A549 (cell line): ENCODE data around the gene KCTD4. TPM values are rescaled to one million over a fixed set of nuclear protein-coding genes. Genes with fewer than 3 reads are reported as not detected.

Experiments used
- ATAC-seq, 2 experiments: fragments of 200-7000 bp in 1 of 2; fragments of >200 bp in 1 of 2; cut with Nextera tagmentation in 1 of 2; cut with Tn5 transposase in 1 of 2; 3 replicates each; pipeline versions ENCODE4 v1.8.0 to v1.9.1; 2018 to 2020; ENCODE audit warnings: mild to moderate bottlenecking in 1 of 2, moderate library complexity in 1 of 2
- CTCF ChIA-PET: fragments of 300-600 bp; sonication (Branson Sonifier 250); formaldehyde crosslinking; extraction: SDS; loops from one replicate; lab custom pipeline; 2021; ENCODE audit warnings: antibody characterized with exemption, inconsistent platforms; lab: Yijun Ruan, JAX
- POLR2A ChIA-PET: fragments of 350-600 bp; formaldehyde crosslinking; extraction: SDS; loops from one replicate; lab custom pipeline; 2021; ENCODE audit warnings: antibody characterized with exemption, inconsistent platforms; lab: Yijun Ruan, JAX
- DNase-seq, 2 experiments: peaks; one replicate each; pipeline versions ENCODE4 v3.0.0 to v3.0.0-alpha.2; 2011 to 2016; ENCODE audit warnings: low read depth in 1 of 2, low spot score in 1 of 2
- FAIRE-seq: peaks from 2 replicates; lab custom pipeline; 2011; peaks lifted over from hg19 to GRCh38; lab: Jason Lieb, UNC
- H3K27ac ChIP-seq, 2 experiments: fragments of >200 bp; sonication (Bioruptor Twin); formaldehyde crosslinking; 3 replicates each; pipeline ENCODE4 v1.5.1; 2016 to 2017
- H3K4me1 ChIP-seq: fragments of >200 bp; sonication (Bioruptor Twin); formaldehyde crosslinking; 3 replicates; pipeline ENCODE4 v1.6.1; 2016
- H3K4me2 ChIP-seq: fragments of >200 bp; sonication (Bioruptor Twin); formaldehyde crosslinking; 3 replicates; pipeline ENCODE4 v1.6.1; 2016
- H3K4me3 ChIP-seq: fragments of >200 bp; sonication (Bioruptor Twin); formaldehyde crosslinking; 3 replicates; pipeline ENCODE4 v1.5.1; 2016
- H3K9me3 ChIP-seq: fragments of >200 bp; sonication (Bioruptor Twin); formaldehyde crosslinking; 3 replicates; pipeline ENCODE4 v1.6.1; 2016
- ATOH8 ChIP-seq: fragments of 250-450 bp; sonication (Bioruptor Pico); IDR thresholded peaks from 2 replicates; pipeline ENCODE4 v1.5.0; 2020; ENCODE audit warnings: low read depth, mild to moderate bottlenecking, moderate library complexity
- CEBPB ChIP-seq, 2 experiments: fragments of >200 bp in 1 of 2; sonication (Bioruptor Twin) in 1 of 2; formaldehyde crosslinking in 1 of 2; IDR thresholded peaks; 2 replicates each; pipeline ENCODE4 v1.6.1; 2012 to 2016
- CHD2 ChIP-seq: fragments of 150-350 bp; IDR thresholded peaks from 2 replicates; pipeline ENCODE4 v1.6.1; 2014; ENCODE audit warnings: low read length; ENCODE audit not compliant: partially characterized antibody
- ESRRA ChIP-seq: fragments of 150-350 bp; IDR thresholded peaks from 2 replicates; pipeline ENCODE4 v1.6.1; 2014; ENCODE audit warnings: mild to moderate bottlenecking, low read length, borderline replicate concordance
- FOSL2 ChIP-seq, 2 experiments: fragments of 450-650 bp in 1 of 2; fragments of >200 bp in 1 of 2; sonication (Bioruptor Twin) in 1 of 2; formaldehyde crosslinking; IDR thresholded peaks; 2 replicates each; pipeline versions ENCODE4 v1.5.0 to v1.6.1; 2016 to 2020; ENCODE audit warnings: mild to moderate bottlenecking in 1 of 2, moderate library complexity in 1 of 2
- FOXS1 ChIP-seq: fragments of 250-450 bp; sonication (Bioruptor Pico); IDR thresholded peaks from 2 replicates; pipeline ENCODE4 v1.5.0; 2020; ENCODE audit warnings: mild to moderate bottlenecking, moderate library complexity
- HDAC2 ChIP-seq: fragments of 200-600 bp; sonication (generic); IDR thresholded peaks from 2 replicates; pipeline ENCODE4 v1.6.1; 2016
- HOXB5 ChIP-seq: fragments of 250-450 bp; sonication (Bioruptor Pico); IDR thresholded peaks from 2 replicates; pipeline ENCODE4 v1.5.0; 2020; ENCODE audit warnings: mild to moderate bottlenecking, moderate library complexity
- JUN ChIP-seq, 2 experiments: fragments of >200 bp; sonication (Bioruptor Twin); formaldehyde crosslinking; IDR thresholded peaks; 2 replicates in 1 of 2; 3 replicates in 1 of 2; pipeline ENCODE4 v1.6.1; 2016 to 2017
- JUNB ChIP-seq: fragments of >200 bp; sonication (Bioruptor Twin); formaldehyde crosslinking; IDR thresholded peaks from 2 replicates; pipeline ENCODE4 v1.6.1; 2016
- KDM5A ChIP-seq: fragments of 200-600 bp; sonication (generic); IDR thresholded peaks from 2 replicates; pipeline ENCODE4 v1.6.1; 2016; ENCODE audit warnings: antibody characterized with exemption, mild to moderate bottlenecking
- MYC ChIP-seq: IDR thresholded peaks from 2 replicates; pipeline ENCODE4 v1.6.1; 2012; ENCODE audit warnings: mild to moderate bottlenecking, inconsistent platforms, low read length, improper control_type of control experiment, borderline replicate concordance
- SMC3 ChIP-seq: fragments of >200 bp; sonication (Bioruptor Twin); formaldehyde crosslinking; IDR thresholded peaks from 3 replicates; pipeline ENCODE4 v1.6.1; 2018; ENCODE audit warnings: inconsistent platforms
- TFCP2L1 ChIP-seq: fragments of 250-450 bp; sonication (Bioruptor Pico); IDR thresholded peaks from 2 replicates; pipeline ENCODE4 v1.5.0; 2021; ENCODE audit warnings: mild to moderate bottlenecking
- TP53 ChIP-seq: fragments of 250-450 bp; sonication (Bioruptor Pico); IDR thresholded peaks from 2 replicates; pipeline ENCODE4 v1.5.0; 2021; ENCODE audit warnings: mild to moderate bottlenecking, moderate library complexity
- USF2 ChIP-seq: fragments of 450-650 bp; IDR thresholded peaks from 2 replicates; pipeline ENCODE4 v1.6.1; 2014; ENCODE audit warnings: antibody characterized with exemption
- ZC3H11A ChIP-seq: fragments of 450-650 bp; IDR thresholded peaks from 2 replicates; pipeline ENCODE4 v1.6.1; 2014; ENCODE audit warnings: antibody characterized with exemption, mild to moderate bottlenecking
- ZNF302 ChIP-seq: fragments of 250-450 bp; sonication (Bioruptor Pico); IDR thresholded peaks from 2 replicates; pipeline ENCODE4 v1.9.0; 2021; ENCODE audit warnings: inconsistent platforms, mild to moderate bottlenecking, moderate library complexity
- WGBS: methylation state at CpG from one replicate; pipeline ENCODE4 v1.1.6; 2017; ENCODE audit errors: missing lambda C conversion rate; 5-methylcytosine and 5-hydroxymethylcytosine counted together
- polyA plus RNA-seq, 4 experiments: library from polyadenylated mRNA; depleted of rRNA in 3 of 4; stranded (reverse); fragments of >200 nt; fragmentation: RNase III in 1 of 4; extraction: RNeasy Plus Mini Kit Qiagen cat#74134 plus additional on column Dnase treatment in 1 of 4; gene quantifications; 2 replicates in 3 of 4; 3 replicates in 1 of 4; pipeline ENCODE4 v1.2.3, GENCODE V29; 2011 to 2017
- TF ChIP-seq, protein P1 (sequence below): IDR thresholded peaks from 2 replicates; pipeline ENCODE4 v1.6.1; 2012; ENCODE audit warnings: low read depth, borderline replicate concordance
- TF ChIP-seq, protein P2 (sequence below): fragments of >200 bp; sonication (Bioruptor Twin); formaldehyde crosslinking; IDR thresholded peaks from 2 replicates; pipeline ENCODE4 v1.6.1; 2016

KCTD4 gene
- polyA plus RNA-seq, 2 of the 4 experiments (the other 2 are of a cell fraction) = not detected

- H3K4me1 ChIP-seq = peaks cover 23% of the 10 kb centered on the region
- H3K4me2 ChIP-seq = no peak overlapping the region
- no peaks in the 10 kb centered on the region for H3K9me3 ChIP-seq
- H3K4me3 ChIP-seq = no peak overlapping the region
- ATAC-seq = no peak
- no peak overlapping the region for H3K27ac ChIP-seq
- ChIA-PET CTCF (interaction anchor here (0.5 kb wide), 1 partner anchor 132 kb away, joined by 3 read pairs; no protein-coding TSS in a partner anchor), POLR2A (no interaction called here)
- no peak for TF ChIP-seq ZC3H11A
- TF ChIP-seq, protein P1, sequence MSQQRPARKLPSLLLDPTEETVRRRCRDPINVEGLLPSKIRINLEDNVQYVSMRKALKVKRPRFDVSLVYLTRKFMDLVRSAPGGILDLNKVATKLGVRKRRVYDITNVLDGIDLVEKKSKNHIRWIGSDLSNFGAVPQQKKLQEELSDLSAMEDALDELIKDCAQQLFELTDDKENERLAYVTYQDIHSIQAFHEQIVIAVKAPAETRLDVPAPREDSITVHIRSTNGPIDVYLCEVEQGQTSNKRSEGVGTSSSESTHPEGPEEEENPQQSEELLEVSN = no peak
- DNase-seq = no peak
- FAIRE-seq = no peak
Measured at GRCh38 chr13:45174478-45174877, 26.4 kb downstream of the KCTD4 start.

DNA sequence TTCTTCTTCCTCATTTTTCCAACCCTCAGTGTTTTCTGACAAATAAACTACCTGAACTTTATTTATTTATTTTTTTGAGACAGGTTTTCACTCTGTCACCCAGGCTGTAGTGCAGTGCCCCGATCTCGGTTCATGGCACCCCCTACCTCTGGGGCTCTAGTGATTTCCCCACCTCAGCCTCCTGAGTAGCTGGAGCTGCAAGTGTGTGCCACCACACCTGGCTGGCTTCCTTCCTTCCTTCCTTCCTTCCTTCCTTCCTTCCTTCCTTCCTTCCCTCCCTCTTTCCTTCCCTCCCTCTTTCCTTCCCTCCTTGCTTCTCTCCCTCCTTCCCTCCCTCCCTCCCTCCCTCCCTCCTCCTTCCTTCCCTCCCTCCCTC, 32.3 kb downstream of the KCTD4 start:
- ATAC-seq (peak in 1 of 2 experiments; percentile 43; a peak in 2 of 6 replicates), FAIRE-seq (no peak), DNase-seq (no peak)
- POLR2A ChIA-PET = no interaction called here
- H3K27ac ChIP-seq = peak overlapping the region in 1 of 2 experiments; percentile 78; a peak in 3 of 6 replicates
- no peak for TF ChIP-seq HOXB5 (CRISPR knock-in tag)
- TF ChIP-seq ATOH8 (CRISPR knock-in tag) = no peak
- no peak for TF ChIP-seq ZNF302
- TF ChIP-seq KDM5A = no peak
- TF ChIP-seq ESRRA = no peak
- TF ChIP-seq HDAC2 = no peak
- TF ChIP-seq FOSL2 (IDR thresholded peaks at IDR 0.05) = no peak
- no peak for TF ChIP-seq FOSL2 (CRISPR knock-in tag; IDR thresholded peaks at IDR 0.05)
- TF ChIP-seq CHD2 = no peak
- TF ChIP-seq SMC3 = no peak
- TF ChIP-seq FOXS1 (CRISPR knock-in tag) = no peak
- TF ChIP-seq MYC = no peak
- TF ChIP-seq TFCP2L1 (CRISPR knock-in tag) = no peak
- TF ChIP-seq, protein P2, sequence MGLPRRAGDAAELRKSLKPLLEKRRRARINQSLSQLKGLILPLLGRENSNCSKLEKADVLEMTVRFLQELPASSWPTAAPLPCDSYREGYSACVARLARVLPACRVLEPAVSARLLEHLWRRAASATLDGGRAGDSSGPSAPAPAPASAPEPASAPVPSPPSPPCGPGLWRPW = no peak
- 61% methylated on average over 2 of the region's 2 CpGs for WGBS
- peaks cover 26% of the 10 kb centered on the region for H3K4me1 ChIP-seq
- no peak overlapping the region for H3K4me3 ChIP-seq
- CTCF ChIA-PET = interaction anchor here (1.1 kb wide), 1 partner anchor 113 kb away, joined by 3 read pairs; no protein-coding TSS in a partner anchor
- H3K9me3 ChIP-seq = no peaks in the 10 kb centered on the region
- peak overlapping the region; percentile 47 for H3K4me2 ChIP-seq

GRCh38 chr13:45167611-45168554, 33.0 kb downstream of the KCTD4 start:
- Histone ChIP-seq H3K27ac (peak overlapping the region; percentile 19 to 78; a peak in 3 of 6 replicates), H3K4me3 (no peak overlapping the region; the same call in 2 of the 3 replicates), H3K4me1 (peaks cover 32% of the 10 kb centered on the region), H3K4me2 (peak overlapping the region; percentile 47), H3K9me3 (no peaks in the 10 kb centered on the region)
- ATAC-seq (peak; percentile 71 to 79), FAIRE-seq (no peak), DNase-seq (peak; percentile 38 to 63)
- ChIA-PET POLR2A (no interaction called here), CTCF (interaction anchor here (0.7 to 1.2 kb wide), 3 partner anchors 51 to 121 kb away, joined by 3 read pairs; no protein-coding TSS in a partner anchor)
- TF ChIP-seq TP53 (CRISPR knock-in tag) = no peak
- peak in 1 of 2 experiments; percentile 39; a peak in 1 of 5 replicates for TF ChIP-seq JUN (IDR thresholded peaks at IDR 0.05)
- TF ChIP-seq FOSL2 (IDR thresholded peaks at IDR 0.05) = 0 out of 2 replicates have a peak, but pooled peaks have one; percentile 33
- peak; percentile 40 for TF ChIP-seq FOSL2 (CRISPR knock-in tag; IDR thresholded peaks at IDR 0.05)
- peak; percentile 55; the same call in 1 of the 2 replicates for TF ChIP-seq JUNB
- 0 out of 3 replicates have a peak, but pooled peaks have one; percentile 7 for TF ChIP-seq SMC3
- peak; percentile 67 to 89; a peak in 3 of 4 replicates for TF ChIP-seq CEBPB (IDR thresholded peaks at IDR 0.05)
- no peak for TF ChIP-seq USF2
- WGBS = 53% methylated on average over 11 of the region's 12 CpGs
